Stimulated activated CD8-positive, alpha-beta memory T cell treated with anti-CD3 and anti-CD28 coated beads, Interleukin-4, amount 100 ng/mL, for 48 hours (primary cell): ENCODE data around the gene RIMS4.

Experiments used
- DNase-seq: peaks from one replicate; pipeline ENCODE4 v3.0.0-alpha.2; 2020

The RIMS4 gene

GRCh38 chr20:44716309-44717106, 93.8 kb downstream of the RIMS4 start:
- DNase-seq = no peak

- DNase-seq = no peak
Observed at GRCh38 chr20:44715499-44716308, 94.6 kb downstream of the RIMS4 start.

GRCh38 chr20:44714701-44715498, 95.4 kb downstream of the RIMS4 start, which contains the start of gene CCN5:
TSS of gene CCN5 (plus strand) at chr20:44715369. CDS start at chr20:44715391, 22 bp downstream.
- DNase-seq = no peak

DNA sequence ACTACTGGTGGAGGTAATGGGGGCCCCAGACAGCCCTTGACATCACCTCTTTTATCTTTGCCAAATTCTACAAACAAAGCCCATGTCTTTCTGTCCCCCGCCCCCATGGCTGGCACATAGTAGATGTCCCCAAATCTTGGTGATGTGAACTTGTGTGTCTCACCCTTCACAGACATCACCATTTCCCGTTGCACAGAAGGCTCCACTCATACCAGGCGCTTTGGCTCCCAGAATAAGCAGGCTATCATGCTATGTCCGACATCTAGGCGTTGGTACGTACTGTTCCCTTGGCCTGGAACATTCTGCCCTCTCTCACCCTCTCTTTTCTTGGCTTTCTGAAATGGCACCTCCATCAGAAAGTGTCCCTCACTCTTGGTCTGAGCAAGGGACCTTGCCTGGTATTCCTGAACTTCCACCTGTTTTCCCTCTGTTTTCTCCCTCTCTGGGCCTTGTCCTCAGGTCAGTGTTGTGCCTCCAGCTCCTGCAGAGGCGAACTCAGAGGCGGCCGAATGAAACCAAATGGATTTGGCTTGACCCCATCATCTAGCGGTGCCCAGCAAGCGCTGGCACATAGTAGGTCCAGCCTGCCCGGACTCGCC, 96.1 kb downstream of the RIMS4 start:
- no peak for DNase-seq

- no peak for DNase-seq
Observed at GRCh38 chr20:44711237-44711636, 99.1 kb downstream of the RIMS4 start.

DNA sequence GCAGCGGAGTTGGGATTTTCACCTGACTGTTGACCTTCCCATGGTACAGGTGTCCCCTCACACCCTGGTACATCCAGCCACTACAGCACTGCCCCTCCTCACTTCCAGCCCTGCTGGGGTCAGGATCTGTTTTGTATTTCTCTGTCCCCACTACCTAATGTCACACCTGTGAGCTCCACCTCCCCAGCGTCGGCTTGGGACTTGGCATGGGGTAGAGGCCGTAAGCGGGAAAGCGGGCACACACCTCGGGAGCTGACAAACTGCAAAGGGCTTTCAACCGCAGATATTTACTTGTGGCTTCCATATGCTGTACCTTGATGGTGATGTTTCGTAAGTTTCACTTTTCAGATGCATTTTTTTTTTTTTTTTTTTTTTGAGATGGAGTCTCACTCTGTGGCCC, 100.5 kb downstream of the RIMS4 start:
- no peak for DNase-seq

- no peak for DNase-seq
Observed at GRCh38 chr20:44709380-44709779, 101.0 kb downstream of the RIMS4 start.

DNA sequence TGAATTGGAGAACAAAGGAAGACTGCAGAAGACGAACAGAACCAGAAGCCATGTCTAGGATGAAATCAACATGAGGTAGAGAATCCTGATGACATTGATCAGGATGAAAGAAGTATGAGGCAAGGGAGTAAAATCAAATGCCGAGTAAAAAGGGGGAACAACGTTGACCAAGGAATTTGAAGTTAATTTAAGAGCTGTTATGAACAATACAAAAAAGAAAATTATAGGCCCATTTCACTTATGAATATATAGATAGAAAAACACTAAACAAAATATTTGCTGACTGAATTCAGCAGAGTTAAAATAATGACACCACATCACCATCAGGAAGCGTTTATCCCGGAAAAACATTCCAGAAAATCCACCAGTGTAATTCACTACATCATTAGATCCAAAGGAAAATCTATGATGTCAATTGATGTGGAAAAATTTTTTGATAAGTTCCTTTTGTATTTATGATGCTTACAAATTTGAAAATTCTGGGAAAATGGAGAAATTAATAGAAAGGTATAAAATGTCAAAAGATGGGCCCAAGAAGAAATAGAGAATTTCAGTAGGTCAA, 103.2 kb downstream of the RIMS4 start:
- DNase-seq = no peak

- DNase-seq = no peak
Observed at GRCh38 chr20:44706301-44707017, 103.9 kb downstream of the RIMS4 start.

GRCh38 chr20:44705364-44706094, 104.8 kb downstream of the RIMS4 start:
- DNase-seq = no peak

GRCh38 chr20:44704551-44704971, 105.8 kb downstream of the RIMS4 start:
- DNase-seq = no peak

GRCh38 chr20:44703956-44704488, 106.3 kb downstream of the RIMS4 start:
- DNase-seq = no peak

DNA sequence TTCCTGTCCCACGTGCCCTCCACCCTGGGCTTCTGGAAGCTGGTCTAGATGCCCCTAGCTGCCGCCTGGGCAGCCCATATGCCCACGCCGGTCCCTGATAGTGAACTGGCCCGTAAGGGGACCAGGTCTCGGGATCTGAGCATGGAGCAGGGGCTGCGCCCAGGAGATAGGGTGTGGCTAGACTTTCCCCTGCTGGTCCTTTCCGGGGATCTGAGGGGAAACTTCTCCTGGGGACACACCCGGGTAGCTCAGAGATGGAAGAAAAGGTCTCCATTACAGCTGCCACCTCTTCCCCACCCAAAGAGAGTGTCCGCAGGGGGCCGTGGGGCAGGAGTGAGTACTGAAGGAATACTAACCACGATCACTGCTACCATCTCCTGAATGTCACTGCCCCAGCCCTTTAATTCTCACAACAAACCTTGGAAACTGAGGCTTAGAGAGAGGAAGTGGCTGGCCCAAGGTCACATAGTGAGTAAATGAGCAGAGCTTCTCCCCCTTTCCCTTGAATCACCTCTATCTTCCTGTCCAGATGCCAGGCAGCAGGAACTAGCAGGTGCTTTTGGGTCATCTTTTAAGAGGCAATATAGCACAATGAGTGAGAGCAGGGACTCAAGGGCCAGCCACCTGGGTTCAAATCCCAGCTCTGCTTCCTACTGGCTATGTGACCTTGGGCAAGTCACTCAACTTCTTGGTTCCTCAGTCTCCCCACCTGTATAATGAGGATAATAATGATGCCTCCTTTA, 107.0 kb downstream of the RIMS4 start:
- DNase-seq = no peak

DNA sequence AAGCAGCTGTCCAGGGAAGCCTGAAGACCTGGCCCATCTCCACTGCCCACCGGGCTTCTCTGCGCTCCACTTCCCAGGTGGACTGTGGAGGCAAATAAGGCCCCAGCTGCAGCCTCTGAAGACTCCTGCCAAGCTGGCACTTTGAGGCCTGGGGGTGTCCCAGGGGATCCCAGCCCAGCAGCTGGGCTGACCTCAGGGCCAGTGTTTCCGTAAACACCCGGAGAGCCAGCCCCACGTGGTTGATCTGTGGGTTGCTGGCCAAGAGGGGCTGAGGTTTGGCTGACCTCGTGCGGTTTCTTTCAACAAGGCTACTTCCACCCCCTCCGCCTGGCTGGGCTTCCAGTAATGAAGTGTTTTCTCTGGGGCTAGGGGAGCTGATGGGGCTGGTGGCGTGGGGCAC, 107.6 kb downstream of the RIMS4 start:
- no peak for DNase-seq

GRCh38 chr20:44701858-44702256, 108.5 kb downstream of the RIMS4 start:
- DNase-seq = no peak
